Measurements from ENCODE around the gene BSG.

- TF ChIP-seq CTCF (IDR thresholded peaks at IDR 0.05) (no peak), POLR2A (IDR thresholded peaks at IDR 0.05) (no peak), EP300 (IDR thresholded peaks at IDR 0.05) (no peak)
Observed at GRCh38 chr19:589693-590395, 17.4 kb downstream of the BSG start, which contains the start of gene HCN2.
